ENCODE results near the gene SLC1A7. TPM values are rescaled to one million over a fixed set of nuclear protein-coding genes. Genes with fewer than 3 reads are reported as not detected.

The SLC1A7 gene
- total RNA-seq, 1 donor from 2014 or later: not detected

GRCh38 chr1:53068314-53069099 is 73.9 kb downstream of the SLC1A7 start:
- no peak for DNase-seq (ENCODE audit: low read depth)

GRCh38 chr1:53067886-53068285 is 74.6 kb downstream of the SLC1A7 start:
- no peak for TF ChIP-seq CTCF (IDR thresholded peaks at IDR 0.05; ENCODE audit: insufficient read depth, low read length, severe bottlenecking)
- FAIRE-seq: peak; percentile 85
- peaks cover 12% of the 10 kb centered on the region for H3K27me3 ChIP-seq (ENCODE audit: control insufficient read depth, insufficient read depth, low read length)
- H3K4me3 ChIP-seq (ENCODE audit: low read depth, low read length): no peak overlapping the region
- DNase-seq (ENCODE audit: low read depth): no peak
- H3K36me3 ChIP-seq (ENCODE audit: control insufficient read depth, insufficient read depth, low read length): no peaks in the 10 kb centered on the region

More at GRCh38 chr1:53068314-53069099, 73.9 kb downstream of the SLC1A7 start:
- peaks cover 6% of the 10 kb centered on the region for H3K27me3 ChIP-seq (ENCODE audit: control insufficient read depth, insufficient read depth, low read length)
- no peaks in the 10 kb centered on the region for H3K36me3 ChIP-seq (ENCODE audit: control insufficient read depth, insufficient read depth, low read length)
- no peak for FAIRE-seq
- TF ChIP-seq CTCF (IDR thresholded peaks at IDR 0.05; ENCODE audit: insufficient read depth, low read length, severe bottlenecking): no peak
- H3K4me3 ChIP-seq (ENCODE audit: low read depth, low read length): no peak overlapping the region

GRCh38 chr1:53066891-53067738 is 75.3 kb downstream of the SLC1A7 start:
- Histone ChIP-seq H3K27me3 (ENCODE audit: control insufficient read depth, insufficient read depth, low read length) (peaks cover 18% of the 10 kb centered on the region), H3K36me3 (ENCODE audit: control insufficient read depth, insufficient read depth, low read length) (no peaks in the 10 kb centered on the region), H3K4me3 (ENCODE audit: low read depth, low read length) (no peak overlapping the region)
- no peak for FAIRE-seq
- no peak for TF ChIP-seq CTCF (IDR thresholded peaks at IDR 0.05; ENCODE audit: insufficient read depth, low read length, severe bottlenecking)
- DNase-seq (ENCODE audit: low read depth): no peak

- FAIRE-seq: no peak
- TF ChIP-seq CTCF (IDR thresholded peaks at IDR 0.05; ENCODE audit: insufficient read depth, low read length, severe bottlenecking): no peak
These were observed 76.0 kb downstream of the SLC1A7 start for GRCh38 chr1:53066488-53066887.

GRCh38 chr1:53065391-53065790 is 77.0 kb downstream of the SLC1A7 start:
- no peak overlapping the region for H3K4me3 ChIP-seq (ENCODE audit: low read depth, low read length)
- FAIRE-seq (no peak), DNase-seq (ENCODE audit: low read depth) (no peak)
- no peak for TF ChIP-seq CTCF (IDR thresholded peaks at IDR 0.05; ENCODE audit: insufficient read depth, low read length, severe bottlenecking)
- H3K36me3 ChIP-seq (ENCODE audit: control insufficient read depth, insufficient read depth, low read length): no peaks in the 10 kb centered on the region
- peaks cover 28% of the 10 kb centered on the region for H3K27me3 ChIP-seq (ENCODE audit: control insufficient read depth, insufficient read depth, low read length)

More at GRCh38 chr1:53066488-53066887, 76.0 kb downstream of the SLC1A7 start:
- DNase-seq (ENCODE audit: low read depth): no peak
- Histone ChIP-seq H3K4me3 (ENCODE audit: low read depth, low read length) (no peak overlapping the region), H3K27me3 (ENCODE audit: control insufficient read depth, insufficient read depth, low read length) (peaks cover 21% of the 10 kb centered on the region), H3K36me3 (ENCODE audit: control insufficient read depth, insufficient read depth, low read length) (no peaks in the 10 kb centered on the region)
